ENCODE measurements around the gene ARID2. TPM values are rescaled to one million over a fixed set of nuclear protein-coding genes. Genes with fewer than 3 reads are reported as not detected.

The ARID2 gene
- total RNA-seq, 2 donors from 2014 or later = 26.8 to 29.1 TPM

DNA sequence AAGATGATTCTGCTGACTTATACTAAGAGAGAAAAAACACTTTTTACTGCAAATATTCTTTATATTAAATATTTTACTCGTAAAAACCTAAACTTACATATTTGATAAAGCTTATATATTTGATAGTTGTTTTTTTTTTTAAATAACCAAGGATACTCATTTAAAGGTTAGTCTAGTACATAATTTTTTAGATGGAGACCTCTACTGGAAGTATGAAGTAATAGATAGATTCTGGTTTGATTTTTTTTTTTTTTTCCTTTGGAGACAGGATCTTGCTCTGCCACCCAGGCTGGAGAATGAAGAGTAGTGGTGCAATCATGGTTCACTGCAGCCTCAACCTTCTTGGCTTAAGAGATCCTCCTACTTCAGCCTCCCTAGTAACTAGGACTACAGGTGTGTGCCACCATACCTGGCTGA is 16.4 kb downstream of the ARID2 start:
- Histone ChIP-seq H3K36me3 (no peaks in the 10 kb centered on the region), H3K27me3 (no peaks in the 10 kb centered on the region), H3K4me3 (no peak overlapping the region), H3K27ac (no peak overlapping the region), H3K4me1 (no peaks in the 10 kb centered on the region), H3K9ac (ENCODE audit: low read depth in 2 of 2, low read length in 2 of 2) (no peak overlapping the region), H3K9me3 (no peaks in the 10 kb centered on the region)
- TF ChIP-seq, protein P1, sequence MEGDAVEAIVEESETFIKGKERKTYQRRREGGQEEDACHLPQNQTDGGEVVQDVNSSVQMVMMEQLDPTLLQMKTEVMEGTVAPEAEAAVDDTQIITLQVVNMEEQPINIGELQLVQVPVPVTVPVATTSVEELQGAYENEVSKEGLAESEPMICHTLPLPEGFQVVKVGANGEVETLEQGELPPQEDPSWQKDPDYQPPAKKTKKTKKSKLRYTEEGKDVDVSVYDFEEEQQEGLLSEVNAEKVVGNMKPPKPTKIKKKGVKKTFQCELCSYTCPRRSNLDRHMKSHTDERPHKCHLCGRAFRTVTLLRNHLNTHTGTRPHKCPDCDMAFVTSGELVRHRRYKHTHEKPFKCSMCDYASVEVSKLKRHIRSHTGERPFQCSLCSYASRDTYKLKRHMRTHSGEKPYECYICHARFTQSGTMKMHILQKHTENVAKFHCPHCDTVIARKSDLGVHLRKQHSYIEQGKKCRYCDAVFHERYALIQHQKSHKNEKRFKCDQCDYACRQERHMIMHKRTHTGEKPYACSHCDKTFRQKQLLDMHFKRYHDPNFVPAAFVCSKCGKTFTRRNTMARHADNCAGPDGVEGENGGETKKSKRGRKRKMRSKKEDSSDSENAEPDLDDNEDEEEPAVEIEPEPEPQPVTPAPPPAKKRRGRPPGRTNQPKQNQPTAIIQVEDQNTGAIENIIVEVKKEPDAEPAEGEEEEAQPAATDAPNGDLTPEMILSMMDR (IDR thresholded peaks at IDR 0.05) = peak; percentile 21
- intact Hi-C loops (cut with DNase I) = loop anchor here (10.0 kb wide), 1 partner anchor 201 kb away; no protein-coding TSS in a partner anchor
- no peak for DNase-seq

DNA sequence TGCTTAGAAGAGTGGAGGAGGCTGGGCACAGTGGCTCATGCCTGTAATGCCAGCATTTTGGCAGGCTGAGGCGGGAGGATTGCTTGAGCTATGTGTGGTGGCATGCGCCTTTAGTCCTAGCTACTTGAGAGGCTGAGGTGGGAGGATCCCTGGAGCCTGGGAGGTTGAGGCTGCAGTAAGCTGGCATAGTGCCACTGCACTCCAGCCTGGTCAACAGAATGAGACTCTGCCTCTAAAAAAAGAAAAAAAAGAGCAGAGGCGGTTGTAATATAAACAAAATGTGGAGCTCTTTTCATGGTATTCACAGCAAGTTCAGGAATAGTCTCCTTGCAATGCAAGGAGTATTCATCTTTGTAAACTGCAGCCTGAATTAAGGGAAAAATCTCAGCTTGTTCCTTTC is 27.2 kb downstream of the ARID2 start:
- H3K27me3 ChIP-seq = no peaks in the 10 kb centered on the region
- TF ChIP-seq, protein P1 (IDR thresholded peaks at IDR 0.05) = no peak
- no peaks in the 10 kb centered on the region for H3K4me1 ChIP-seq

DNA sequence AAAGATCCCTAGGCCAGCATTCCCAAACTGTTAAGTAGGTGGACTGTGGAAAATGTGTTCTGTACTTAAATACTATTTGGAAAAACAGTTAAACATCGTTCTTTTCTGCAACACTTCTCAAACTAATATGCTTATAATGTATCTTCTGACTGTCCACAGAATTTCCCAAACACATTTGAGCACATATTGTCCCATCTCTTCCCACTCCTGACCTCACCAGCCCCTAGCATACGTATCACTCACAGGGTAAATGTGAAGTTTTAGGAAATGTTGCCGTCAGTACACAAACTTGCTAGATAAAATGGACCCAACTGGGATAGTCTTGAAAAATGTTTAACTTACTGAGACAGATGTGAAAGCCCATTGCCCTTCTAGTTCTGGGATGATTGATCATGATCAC is 27.7 kb downstream of the ARID2 start:
- Histone ChIP-seq H3K9me3 (no peaks in the 10 kb centered on the region), H3K4me3 (no peak overlapping the region), H3K9ac (ENCODE audit: low read depth in 2 of 2, low read length in 2 of 2) (no peak overlapping the region), H3K27ac (no peak overlapping the region), H3K4me1 (no peaks in the 10 kb centered on the region), H3K36me3 (no peaks in the 10 kb centered on the region), H3K27me3 (no peaks in the 10 kb centered on the region)
- TF ChIP-seq, protein P1 (IDR thresholded peaks at IDR 0.05) = no peak
- DNase-seq = no peak
- intact Hi-C loops (cut with DNase I) = no loop called here

More for the DNA sequence above, 27.2 kb downstream of the ARID2 start:
- no peak overlapping the region for H3K9ac ChIP-seq (ENCODE audit: low read depth in 2 of 2, low read length in 2 of 2)
- H3K4me3 ChIP-seq = no peak overlapping the region
- intact Hi-C loops (cut with DNase I) = no loop called here
- H3K36me3 ChIP-seq = no peaks in the 10 kb centered on the region
- H3K27ac ChIP-seq = no peak overlapping the region
- no peak for DNase-seq
- H3K9me3 ChIP-seq = no peaks in the 10 kb centered on the region

DNA sequence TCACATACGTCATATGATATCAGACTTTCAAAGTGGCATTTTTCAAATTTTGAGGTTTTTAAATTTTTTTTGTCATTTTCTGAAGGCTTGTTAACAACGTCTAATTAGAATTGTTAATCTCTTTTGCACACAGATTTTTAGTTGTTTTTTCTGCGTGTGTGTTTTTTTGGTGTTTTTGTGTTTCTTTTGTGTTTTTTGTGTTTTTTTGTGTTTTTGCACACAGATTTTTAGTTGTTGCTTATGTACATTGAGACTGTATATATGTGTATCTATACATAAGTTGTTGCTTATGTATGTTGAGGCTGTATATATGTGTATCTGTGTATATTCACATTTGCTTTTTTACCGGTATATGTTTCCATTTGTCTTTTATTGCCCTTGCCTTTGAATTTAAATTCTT is 30.8 kb downstream of the ARID2 start:
- Histone ChIP-seq H3K9me3 (no peaks in the 10 kb centered on the region), H3K4me1 (no peaks in the 10 kb centered on the region), H3K4me3 (no peak overlapping the region), H3K27ac (no peak overlapping the region), H3K9ac (ENCODE audit: low read depth in 2 of 2, low read length in 2 of 2) (no peak overlapping the region), H3K27me3 (no peaks in the 10 kb centered on the region), H3K36me3 (no peaks in the 10 kb centered on the region)
- intact Hi-C loops (cut with DNase I) = loop anchor here (5.0 kb wide), 1 partner anchor 227 kb away; no protein-coding TSS in a partner anchor
- TF ChIP-seq, protein P1 (IDR thresholded peaks at IDR 0.05) = no peak
- no peak for DNase-seq

DNA sequence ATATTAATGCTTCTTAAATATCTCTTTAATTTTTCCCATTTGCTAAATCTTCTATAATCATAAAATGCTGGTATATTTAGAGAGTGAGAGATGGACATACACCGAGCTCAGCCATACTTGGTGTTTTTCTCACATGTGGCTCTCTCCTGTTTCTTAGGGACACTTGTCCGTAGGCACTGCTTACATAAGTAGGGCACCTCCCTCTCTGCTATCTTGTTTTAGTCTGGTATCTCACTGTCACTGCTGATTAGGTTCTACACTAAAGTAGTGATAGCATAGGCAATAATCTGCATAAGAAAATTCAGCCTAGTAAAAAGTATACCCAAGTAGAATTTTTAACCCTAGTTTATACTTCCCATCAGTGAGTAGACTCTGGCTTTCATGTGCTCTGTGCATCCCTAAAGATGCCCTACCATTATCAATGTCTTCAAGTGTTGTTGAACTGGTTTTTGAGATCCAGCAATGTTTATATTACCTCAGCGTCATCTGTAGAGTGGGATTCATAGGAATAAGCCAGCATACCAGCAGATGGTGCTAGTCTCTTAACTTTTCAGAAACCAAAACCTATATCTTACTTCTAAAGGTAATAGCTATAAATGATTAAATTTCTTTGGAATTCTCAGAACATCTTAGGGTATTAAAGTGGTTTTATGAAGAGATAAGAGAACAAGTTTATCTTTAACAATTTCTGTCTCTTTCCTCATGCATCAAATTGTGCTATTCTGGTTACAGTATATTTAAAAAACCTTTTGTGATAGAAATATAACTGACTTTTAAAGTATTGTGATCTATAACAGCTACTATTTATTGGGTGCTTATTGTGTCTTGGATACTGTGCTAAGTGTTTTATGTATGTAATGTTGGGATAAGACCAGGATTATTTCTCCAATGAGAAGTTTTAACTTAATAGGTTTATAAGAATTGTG is 32.9 kb downstream of the ARID2 start:
- TF ChIP-seq, protein P1 (IDR thresholded peaks at IDR 0.05) = peak; percentile 48
- H3K4me1 ChIP-seq = no peaks in the 10 kb centered on the region
- H3K9me3 ChIP-seq = no peaks in the 10 kb centered on the region
- no peak overlapping the region for H3K4me3 ChIP-seq
- H3K27ac ChIP-seq = no peak overlapping the region
- no peaks in the 10 kb centered on the region for H3K36me3 ChIP-seq
- intact Hi-C loops (cut with DNase I) = loop anchor here (5.0 kb wide), 1 partner anchor 225 kb away; no protein-coding TSS in a partner anchor
- DNase-seq = no peak
- no peak overlapping the region for H3K9ac ChIP-seq (ENCODE audit: low read depth in 2 of 2, low read length in 2 of 2)
- H3K27me3 ChIP-seq = no peaks in the 10 kb centered on the region

Data from colonic mucosa (tissue), 4 donors.